HCEC 1CT (cell line): ENCODE measurements around the gene CPLX1.
"Not testable (repeated sequence)": the region's sequence is repeated elsewhere in the genome, so short reads cannot be mapped to it uniquely, and the experiment has no call there.

Experiments
- DNase-seq: peaks from one replicate; pipeline ENCODE4 v3.0.0-alpha.2; 2017

The CPLX1 gene

GRCh38 chr4:751676-752075 lies 74.3 kb downstream of the CPLX1 start:
- DNase-seq: no peak

- DNase-seq: peak; percentile 17
These were observed 75.9 kb downstream of the CPLX1 start for GRCh38 chr4:749698-750666.

- no peak for DNase-seq
These were observed 77.5 kb downstream of the CPLX1 start for GRCh38 chr4:748461-748860.

- DNase-seq: no peak
These were observed 78.3 kb downstream of the CPLX1 start for GRCh38 chr4:747546-748170.

- no peak for DNase-seq
These were observed 81.6 kb downstream of the CPLX1 start for GRCh38 chr4:744212-744841.

- DNase-seq: no peak
These were observed 82.3 kb downstream of the CPLX1 start for GRCh38 chr4:743463-744211.

GRCh38 chr4:742742-743311 lies 83.1 kb downstream of the CPLX1 start:
- DNase-seq: peak; percentile 22

GRCh38 chr4:742096-742741 lies 83.7 kb downstream of the CPLX1 start:
- DNase-seq: no peak

- DNase-seq: no peak
These were observed 85.2 kb downstream of the CPLX1 start for GRCh38 chr4:740656-741282.

- no peak for DNase-seq
These were observed 85.9 kb downstream of the CPLX1 start for GRCh38 chr4:740011-740410.

GRCh38 chr4:739569-739968 lies 86.4 kb downstream of the CPLX1 start:
- no peak for DNase-seq

- DNase-seq: no peak
These were observed 87.1 kb downstream of the CPLX1 start for GRCh38 chr4:738781-739280.

- not testable (repeated sequence) for DNase-seq
These were observed 89.4 kb downstream of the CPLX1 start for GRCh38 chr4:736561-736960.

- no peak for DNase-seq
These were observed 90.3 kb downstream of the CPLX1 start for GRCh38 chr4:735583-735982.
